Activated naive CD4-positive, alpha-beta T cell (primary cell): ENCODE measurements around the gene SRL.
"Not testable (repeated sequence)": the region's sequence is repeated elsewhere in the genome, so short reads cannot be mapped to it uniquely, and the experiment has no call there.

Experiments used
- DNase-seq, 4 experiments: peaks; one replicate each; lab custom pipeline; 2025; lab: John Stamatoyannopoulos, UW

The SRL gene

DNA sequence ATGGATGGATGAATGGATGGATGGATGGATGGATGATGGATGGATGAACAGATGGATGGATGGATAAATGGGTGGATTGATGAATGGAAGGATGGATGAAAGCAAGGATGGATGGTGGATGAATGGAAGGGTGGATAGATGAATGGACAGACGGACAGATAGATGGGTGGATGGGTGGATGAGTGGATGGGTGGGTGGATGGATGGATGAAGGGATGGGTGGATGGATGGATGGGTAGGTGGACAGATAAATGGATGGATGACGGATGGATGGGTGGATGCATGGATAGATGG is 14.9 kb downstream of the SRL start:
- DNase-seq, result no peak

DNA sequence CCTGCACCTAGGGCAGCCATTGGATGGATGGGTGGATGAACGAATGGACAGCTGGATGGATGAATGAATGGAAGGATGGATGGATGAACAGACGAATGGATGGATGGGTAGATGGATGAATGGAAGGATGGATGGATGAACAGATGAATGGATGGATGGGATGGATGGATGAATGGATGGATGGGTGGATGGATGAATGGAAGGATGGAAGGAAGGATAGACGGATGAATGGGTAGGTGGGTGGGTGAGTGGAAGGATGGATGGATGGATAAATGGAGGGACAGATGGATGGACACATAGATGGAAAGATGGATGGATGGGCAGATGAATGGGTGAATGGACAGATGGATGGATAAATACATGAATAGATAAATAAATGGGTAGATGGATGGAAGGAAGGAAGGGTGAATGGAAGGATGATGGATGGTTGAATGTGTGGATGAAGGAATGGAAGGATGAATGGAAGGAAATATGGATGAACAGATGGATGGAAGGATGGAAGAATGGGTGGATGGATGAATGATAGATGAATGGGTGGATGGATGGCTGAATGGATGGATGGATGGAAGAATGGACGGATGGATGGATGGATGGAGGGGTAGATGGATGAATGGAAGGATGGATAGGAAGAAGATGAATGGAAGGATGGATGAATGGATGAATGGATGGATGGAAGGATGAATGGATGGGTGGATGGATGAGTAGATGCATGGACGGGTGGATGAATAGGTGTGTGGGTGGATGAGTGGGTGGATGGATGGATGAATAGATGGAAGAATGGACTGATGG is 15.4 kb downstream of the SRL start:
- DNase-seq, result no peak

DNA sequence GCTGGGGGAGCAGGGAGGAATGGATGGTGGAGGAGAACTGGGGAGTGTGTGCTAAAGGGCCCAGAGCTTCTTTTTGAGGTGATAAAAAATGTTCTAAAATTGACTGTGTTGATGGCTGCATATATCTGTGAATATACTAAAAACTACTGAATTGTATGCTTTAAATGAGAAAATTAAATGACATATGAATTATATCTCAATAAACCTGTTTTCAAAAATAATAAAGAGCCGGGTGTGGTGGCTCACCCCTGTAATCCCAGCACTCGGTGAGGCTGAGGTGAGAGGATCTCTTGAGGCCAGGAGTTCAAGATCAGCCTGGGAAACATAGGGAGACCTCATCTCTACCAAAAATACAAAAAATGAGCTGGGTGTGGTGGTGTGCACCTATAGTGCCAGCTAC is 16.8 kb downstream of the SRL start:
- no peak for DNase-seq

DNA sequence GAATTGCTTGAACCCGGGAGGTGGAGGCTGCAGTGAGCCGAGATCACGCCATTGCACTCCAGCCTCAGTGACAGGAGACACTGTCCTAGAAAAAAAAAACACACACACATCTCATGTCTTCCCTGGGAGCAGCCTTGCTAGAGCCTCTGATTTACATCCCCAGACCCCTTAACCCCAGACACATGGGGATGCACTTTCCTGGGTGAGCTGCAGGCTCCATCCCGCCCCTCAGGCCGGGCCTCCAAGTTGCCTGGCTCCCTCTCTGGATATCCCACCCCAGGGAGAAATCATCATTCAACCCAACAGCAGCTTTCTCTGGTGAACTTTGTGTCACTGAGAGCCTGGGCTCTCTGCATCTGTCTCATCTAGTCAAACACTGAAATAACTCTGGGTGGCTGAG is 21.5 kb downstream of the SRL start:
- no peak for DNase-seq

DNA sequence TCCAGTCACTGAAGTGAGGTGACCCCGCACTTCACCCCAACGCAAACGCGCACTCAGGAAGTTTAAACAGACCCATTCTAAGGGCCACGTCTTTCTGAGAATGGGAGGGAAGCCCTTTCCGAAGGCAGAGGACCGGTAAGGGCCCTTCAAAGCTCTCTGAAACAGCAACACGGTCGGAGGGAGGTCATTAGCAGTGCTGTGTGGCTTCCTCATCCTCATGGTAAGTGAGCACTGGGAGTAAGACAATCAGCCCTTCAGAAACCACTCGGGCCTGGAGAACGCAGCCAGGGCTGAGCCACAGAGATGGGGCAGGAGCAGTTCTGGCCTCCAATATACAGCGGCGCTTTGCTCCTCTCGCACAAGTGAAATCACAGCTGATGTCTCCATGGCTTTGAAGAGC is 23.7 kb downstream of the SRL start:
- DNase-seq, result no peak

DNA sequence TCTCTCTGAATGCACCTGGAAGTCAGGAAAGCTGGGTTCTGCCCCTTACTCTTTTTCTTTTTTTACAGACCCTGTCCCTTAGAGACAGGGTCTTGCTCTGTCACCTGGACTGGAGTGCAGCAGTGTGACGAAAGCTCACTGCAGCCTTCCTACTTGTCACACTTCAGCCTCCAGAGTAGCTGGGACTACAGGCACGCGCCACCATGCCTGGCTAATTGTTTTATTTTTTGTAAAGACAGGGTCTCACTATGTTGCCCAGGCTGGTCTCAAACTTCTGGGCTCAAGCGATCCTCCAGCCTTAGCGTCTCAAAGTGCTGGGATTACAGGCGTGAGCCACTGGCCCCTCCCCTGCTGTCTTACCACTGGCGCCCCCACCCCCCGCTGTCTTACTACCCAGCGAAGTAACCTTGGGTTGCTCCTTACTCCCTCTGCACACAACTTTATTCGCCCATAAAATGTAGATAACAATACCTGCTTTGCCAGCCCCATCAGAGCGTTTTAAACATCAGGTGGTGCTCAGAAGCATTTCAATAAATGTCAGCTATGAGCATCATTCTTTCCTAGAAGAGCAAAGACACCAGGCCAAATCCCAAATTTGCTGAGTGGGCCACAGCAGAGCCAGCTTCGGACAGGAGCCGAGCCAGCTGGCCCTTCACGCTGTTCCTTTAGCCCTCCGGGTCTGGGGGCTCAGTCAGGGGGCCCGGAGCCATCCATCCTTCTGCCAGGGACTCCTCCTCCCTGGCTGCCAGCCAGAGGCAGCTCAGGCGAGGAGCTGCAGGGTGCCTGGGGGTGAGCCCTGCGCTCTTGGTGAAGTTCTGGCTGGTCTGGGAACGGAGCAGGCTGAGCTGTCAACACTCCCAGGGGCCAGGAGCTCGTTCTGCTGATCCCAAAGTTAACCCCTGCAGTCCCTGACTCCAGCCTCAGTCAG is 24.4 kb downstream of the SRL start:
- no peak for DNase-seq

DNA sequence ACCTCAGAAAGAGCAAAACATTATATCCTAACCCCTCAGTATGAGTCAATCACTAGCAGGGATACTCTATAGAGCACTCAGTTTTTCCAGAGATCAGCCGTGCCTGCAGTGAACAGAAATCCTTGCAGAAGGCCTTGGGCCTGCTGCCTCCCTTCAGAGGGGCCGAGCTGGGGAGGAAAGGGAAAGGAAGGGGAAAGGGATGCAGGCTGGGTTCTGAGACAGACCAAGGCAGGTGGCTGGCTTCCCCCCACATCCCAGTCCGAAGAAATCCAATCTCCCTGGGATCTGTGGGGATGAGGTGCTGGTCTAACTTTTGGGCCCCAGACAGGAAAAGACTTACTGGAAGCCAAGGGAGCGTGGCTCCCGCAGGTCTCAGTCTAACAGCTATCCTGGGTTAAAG is 25.3 kb downstream of the SRL start:
- DNase-seq, result no peak

DNA sequence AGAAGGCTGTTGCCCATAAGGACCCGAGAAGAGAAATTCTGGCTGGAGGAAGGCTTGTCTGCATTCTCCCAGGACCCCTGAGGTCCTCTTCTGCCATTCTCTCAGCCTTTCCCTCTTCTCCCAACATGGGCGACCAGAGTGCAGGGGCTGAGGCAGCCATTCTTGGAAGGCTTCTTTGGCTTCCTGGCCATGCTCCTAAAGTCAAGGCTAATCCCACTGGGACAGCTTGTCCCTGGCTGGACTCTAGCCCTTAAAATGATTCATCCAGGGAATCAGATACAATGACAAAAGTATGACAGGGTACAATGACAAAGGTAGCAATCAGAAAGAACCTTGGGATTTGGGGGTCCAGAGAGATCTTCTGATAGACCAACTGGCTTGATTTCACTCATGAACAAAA is 26.8 kb downstream of the SRL start:
- no peak for DNase-seq

DNA sequence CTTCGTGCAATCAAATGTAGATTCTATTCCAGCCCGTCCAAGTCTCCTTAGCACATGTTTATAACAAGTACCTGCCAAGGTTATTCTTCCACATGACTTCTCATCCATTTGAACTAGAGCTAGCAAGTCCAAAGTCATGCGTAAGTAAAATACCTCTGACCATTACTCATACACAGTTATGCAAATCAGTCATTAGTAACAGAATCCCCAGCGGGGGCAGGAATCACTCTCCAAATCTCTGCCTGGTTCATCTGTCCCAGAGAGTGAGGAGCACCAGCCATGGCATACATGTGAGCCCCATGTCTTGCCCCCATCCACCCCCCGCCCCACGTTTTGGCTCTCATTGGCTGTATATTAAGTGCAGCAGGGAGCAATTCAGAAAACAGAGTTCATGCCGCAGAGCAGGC is 27.7 kb downstream of the SRL start:
- no peak for DNase-seq

DNA sequence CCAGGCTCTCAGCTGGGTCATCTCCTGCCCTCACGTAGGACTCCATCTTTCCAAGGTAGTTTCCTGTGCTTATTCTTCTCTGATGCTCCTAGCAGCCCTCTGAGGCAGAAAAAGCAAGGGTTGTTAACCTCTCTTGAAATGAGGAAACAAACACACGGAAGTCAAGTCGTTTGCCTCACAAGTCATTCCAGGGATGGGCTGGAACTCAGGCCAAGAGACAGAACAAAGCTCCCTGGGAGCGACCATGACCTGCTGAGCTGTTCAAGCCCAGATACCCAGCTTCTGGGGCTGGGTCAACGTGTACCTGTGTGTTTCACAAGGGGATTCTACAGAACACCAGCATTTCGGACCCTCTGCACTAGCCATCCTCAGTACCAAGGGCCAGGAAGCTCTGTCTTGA is 28.1 kb downstream of the SRL start:
- no peak for DNase-seq

DNA sequence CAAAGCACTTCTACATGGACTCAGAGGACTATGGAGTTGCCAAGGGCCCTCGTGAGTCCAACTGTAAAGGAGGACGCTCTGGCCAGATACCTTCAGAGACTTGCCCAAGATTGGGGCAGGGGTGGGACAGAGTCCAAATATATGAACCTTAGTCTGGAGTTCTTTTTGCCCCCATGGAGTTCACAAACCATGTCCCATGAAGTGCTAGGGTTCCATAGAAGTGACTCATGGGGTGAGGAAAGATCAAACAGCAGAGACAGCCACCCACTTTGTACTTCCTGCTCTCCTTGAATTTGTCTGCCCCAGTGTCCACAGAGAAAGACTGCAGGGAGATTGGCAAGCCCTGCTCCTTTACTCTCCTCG is 29.0 kb downstream of the SRL start:
- DNase-seq, result no peak

DNA sequence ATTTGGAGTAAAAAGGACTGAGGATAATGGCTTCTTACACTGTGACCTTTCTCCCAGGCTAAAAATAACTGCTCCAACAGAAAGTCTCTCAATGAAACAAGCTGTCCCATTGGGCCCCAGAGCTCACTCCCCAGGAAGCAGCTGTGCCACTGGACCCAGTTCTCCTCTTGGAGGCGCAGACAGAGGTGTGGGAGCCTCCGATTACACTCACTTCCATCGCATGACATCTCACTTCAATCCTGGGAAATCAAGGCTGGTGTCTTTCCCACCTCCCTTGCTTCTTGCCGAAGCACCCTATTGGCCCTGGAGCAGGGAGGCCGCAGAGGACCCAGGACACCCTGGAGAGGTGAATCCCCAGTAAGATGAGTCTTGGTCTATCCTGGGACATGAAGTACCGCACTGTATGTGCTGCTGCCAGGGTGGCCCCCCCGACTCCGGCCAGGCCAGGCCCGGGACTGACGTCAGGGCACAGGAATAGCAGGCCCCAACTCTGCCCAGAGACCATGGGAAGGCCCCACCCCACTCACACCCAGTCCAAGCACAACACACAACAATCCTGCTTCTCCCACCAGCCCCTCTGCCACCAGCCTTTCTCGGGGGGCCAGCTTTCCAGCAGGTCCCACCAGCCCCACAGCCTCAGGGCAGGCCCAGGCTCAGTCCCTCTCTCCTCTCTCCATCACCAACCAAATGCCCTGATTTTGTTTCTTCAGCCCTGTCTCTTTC is 29.5 kb downstream of the SRL start:
- no peak for DNase-seq

DNA sequence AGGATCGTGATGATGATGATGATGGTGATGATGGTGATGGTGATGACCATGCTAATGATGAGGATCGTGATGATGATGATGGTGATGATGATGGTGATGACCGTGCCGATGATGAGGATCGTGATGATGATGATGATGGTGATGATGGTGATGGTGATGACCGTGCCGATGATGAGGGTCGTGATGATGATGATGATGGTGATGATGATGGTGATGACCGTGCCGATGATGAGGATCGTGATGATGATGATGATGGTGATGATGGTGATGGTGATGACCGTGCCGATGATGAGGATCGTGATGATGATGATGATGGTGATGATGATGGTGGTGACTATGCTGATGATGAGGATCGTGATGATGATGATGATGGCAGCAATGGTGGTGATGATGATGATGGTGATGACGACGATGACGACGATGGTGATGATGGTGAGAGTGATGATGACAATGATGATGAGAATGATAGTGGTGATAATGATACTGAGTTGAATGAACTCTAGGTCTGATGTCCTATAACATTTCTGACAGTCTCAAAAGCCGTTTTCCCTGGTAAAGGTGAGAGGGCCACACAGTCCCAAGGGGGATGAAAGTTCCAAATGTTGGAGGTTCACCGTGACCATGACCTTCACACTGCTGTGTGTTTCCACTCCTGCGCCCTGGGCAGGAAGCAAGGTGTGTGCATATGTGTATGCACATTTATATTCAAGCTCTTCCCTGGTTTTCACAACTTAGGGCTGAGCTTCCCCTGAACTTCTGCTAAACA is 30.3 kb downstream of the SRL start:
- not testable (repeated sequence) for DNase-seq

DNA sequence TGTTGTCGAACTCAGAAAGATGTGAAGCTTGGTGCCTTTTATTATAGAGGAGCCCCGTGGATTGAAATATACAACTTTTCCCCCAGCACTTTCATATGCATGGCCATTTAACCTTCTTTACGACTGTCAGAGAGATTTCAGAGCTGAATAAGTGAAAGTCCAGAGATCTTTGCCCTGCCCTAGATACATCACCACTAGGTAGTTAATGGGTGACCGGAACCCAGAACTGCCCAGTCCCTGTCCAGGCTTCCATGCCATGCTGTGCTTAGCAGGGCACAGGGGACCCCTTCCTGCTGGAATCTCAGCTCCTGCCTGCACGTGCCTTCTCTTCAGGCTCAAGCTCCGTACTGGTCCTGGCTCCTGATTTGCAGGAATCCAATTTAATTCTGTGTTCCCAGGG is 32.2 kb downstream of the SRL start:
- DNase-seq, result no peak

DNA sequence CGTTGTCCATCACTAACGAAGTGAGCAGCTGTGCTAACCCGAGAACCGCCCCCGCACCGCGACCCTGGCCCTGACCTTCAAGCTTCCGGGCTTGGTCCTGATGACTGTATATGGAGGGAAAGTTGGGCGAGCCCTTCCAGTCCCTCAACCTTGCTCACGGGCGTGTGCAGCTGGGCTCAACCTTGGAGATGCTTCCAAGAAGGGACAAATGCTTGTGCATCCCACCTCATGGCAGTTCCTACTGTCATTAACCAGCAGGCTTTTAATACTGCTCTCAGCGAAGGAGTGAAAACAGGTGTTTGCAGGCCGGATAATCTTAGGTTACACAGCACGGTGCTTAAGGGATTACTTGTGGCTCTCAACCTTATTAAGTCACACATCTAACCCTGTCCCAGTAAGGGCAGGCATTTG is 33.5 kb downstream of the SRL start:
- DNase-seq, result no peak

DNA sequence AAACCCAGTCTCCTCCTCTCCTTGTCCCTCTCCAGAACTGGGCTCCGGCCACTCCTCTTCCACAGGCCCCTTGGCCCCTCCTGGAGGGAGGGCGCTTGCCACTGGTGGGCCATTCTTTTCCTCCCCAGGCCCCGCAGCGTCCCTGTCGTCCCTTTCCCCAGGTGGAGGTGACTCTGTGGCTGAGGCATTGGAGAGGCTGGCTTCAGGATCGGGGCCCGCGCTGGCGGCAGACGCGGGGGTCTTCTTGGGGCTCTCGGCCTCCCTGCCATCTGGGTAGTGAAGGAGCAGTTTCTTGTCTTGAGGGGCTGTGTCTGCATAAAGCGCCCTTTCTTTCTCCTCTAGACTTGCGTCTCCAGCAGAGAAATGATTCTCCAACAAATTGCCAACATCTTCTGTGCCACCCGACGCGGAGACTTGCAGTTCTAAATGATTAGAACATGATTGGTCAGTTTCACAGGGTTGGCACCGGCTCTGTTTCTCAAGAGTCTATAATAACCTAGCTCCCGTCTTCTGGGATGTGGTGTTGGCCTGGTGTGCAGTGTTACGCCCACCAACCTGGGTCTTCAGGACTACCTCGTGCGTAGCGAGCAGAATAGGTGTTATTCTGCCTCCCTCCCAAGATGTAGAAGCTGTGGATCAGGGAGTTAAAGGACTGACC is 34.1 kb downstream of the SRL start:
- DNase-seq, result no peak

DNA sequence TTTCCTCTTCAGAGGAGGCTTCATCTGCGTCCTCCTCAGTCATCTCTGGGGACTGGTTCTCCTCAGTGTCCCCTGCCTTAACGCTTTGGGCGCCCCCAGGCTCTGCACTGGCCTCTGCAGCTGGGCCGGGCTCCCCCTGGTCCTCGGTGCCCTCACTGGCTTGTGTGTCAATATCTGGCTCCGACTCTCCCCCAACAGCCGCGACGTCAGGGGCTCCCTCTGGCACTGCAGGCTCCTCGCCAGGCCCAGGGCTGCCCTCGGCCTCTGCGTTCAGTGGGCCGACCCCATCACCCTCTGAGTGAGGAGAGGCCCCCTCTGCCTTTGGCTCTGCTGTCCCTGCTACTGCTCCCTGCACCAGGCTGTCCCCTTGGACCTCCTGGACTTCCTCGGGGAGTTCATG is 34.7 kb downstream of the SRL start:
- DNase-seq, result no peak

DNA sequence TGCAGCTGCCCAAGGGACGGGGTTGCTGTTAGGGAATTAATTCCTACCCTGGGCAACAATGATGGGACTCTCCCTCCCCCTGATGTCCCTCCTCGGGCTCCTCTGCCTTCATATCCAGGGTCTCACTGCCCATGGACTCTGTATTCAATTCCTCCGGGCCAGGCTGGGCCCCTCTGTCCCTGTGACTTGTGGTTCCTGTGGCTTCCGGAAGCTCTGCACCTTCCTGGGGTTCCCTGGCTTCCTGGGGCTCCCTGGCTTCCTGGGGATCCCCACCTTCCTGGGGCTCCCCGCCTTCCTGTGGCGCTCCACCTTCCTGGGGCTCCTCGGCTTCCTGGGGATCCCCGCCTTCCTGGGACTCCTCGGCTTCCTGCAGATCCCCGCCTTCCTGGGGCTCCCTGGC is 35.2 kb downstream of the SRL start:
- no peak for DNase-seq

DNA sequence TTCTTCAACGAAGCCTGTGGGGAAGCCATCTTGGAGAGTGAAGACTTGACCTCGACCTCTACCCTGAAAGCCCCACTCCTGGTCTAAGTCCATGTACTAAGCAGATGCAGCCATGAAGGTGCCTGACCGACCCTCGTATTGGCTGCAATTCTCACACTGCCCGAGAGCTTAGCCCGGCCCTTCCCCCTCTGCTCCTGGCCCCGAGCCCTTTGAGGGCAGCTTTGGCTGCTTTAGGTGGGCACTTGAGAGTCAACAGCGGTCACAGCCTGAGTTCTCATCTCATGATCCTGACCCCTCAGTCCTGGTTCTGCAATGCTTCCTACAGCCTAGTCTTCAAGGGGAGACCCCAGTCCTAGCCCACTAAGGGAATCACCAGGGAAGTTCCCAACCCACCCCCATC is 35.9 kb downstream of the SRL start:
- no peak for DNase-seq

DNA sequence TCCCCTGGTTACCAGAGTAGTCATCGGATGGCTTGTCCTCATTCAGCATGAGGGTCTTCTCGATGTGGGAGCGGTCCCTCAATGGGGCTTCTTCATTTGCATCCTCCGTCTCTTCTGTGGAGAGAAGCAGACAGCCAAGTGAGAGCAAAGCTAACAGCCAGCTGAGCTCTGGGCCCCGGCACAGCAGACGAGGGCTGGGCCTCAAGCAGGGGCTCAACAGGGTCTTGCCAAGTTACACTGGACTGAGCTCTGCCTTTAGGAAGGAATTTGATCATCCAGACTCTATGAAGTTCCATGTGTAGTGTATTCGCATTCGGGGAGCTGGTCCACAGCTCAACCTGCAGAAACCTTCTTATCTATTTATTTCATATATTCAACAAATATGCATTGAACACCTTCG is 37.4 kb downstream of the SRL start:
- no peak for DNase-seq

DNA sequence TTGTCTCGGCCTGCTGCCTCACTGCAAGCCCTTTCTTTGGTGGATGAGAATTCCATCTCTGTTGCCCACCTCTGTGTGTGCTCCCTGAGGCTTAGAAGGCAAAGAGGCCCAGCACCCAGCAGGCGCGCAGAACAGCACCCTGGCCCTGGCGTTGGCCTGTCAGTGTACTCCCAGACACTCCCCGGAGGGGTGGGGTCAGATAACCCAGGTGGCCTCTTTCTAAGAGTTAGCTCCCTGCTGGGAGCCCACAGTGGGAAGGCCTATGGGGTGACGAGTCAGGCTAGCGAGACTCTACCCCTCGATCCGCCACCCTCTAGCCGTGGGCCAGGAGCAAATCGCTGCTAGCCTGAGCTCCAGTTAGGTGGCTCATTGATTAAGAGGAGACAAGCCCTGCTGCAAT is 38.1 kb downstream of the SRL start:
- DNase-seq, result no peak
